HG02623 (cell line): ENCODE data around the gene L2HGDH.

Experiments used
- ATAC-seq: cut with Tn5 transposase; IDR thresholded peaks from one replicate; pipeline ENCODE4 v1.9.1; 2021; ENCODE audit warnings: moderate library complexity; ENCODE audit not compliant: unreplicated experiment

The L2HGDH gene

DNA sequence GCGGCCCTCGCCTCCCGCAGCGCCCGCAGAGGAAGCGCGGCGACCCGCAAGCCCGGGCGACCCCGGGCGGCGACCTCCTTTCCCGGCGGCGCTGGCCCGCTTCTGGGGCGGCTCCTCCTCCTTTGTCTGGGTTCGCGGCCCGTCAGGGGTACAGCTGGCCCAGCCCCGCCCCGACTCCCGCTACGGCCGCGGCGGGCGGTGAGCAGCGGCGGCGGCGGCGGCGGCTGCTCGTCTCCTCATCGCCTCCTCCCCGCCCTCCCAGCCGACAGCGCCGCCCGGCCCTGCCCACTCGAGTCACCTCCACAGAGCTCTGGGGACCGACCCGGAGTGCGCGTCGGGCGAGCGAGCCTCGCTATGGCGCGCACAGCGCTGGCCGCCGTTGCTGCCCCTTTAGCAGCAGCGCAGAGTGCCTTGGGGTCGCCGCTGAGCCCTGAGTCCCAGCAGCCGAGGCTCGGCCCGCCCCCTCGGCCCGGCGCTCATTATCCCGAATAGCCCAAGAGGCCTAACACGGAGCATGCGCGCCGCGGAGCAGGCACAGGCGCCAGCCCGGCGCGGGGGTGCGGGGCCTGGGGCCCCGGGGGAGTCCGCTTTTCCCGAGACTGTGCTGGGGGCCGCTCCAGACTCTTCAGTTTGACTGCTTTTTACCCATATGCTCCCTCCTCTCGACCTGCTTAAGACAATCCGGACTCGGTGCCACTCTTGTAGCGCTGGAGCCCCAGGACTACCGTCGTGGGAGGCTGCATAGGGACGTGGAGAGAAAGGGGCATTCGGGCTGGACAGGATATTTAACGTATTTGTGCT is 80.4 kb downstream of the L2HGDH start, which contains the start of gene SOS2:
SOS2 (minus strand) TSS at position 104 of the 801 bp plus-strand sequence. CDS start 295 bp downstream, outside the sequence.
- peak; percentile 85 for ATAC-seq

DNA sequence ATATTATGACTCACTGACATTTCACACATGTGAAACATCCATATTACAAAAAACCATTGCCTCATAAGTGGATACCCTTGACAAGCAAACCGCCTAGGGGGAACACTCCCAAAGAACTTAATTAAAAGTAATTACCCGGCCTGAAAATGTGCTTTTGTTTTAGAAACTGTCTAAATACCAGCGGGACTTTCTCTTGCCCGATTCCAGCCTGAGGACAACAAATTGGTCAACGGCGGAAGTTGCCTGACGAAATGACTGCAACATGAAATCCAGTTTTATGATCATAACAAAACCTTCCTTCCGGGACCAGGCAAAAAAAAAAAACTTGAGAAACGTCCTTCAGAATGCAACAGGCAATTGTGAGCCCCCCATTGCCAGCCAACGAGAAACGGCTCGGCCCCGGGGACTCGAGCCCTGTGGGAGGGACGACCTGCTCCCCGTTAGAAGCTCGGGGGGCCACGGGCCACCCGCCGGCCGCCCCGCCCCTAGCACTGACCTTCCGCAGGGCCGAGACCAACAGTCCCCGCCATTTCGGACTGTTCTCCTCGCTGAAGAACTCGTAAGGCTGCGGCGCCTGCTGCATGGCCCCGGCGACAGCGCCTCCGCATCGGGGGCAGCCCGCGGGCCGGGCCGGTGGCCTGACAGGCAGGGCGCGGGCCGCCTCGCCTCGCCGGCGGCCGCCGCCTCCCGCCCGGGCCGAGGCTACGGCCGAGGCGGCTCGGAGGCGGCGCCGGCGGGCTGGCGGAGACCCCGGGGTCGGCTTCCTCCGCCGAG is 81.1 kb downstream of the L2HGDH start:
- ATAC-seq: peak; percentile 30

DNA sequence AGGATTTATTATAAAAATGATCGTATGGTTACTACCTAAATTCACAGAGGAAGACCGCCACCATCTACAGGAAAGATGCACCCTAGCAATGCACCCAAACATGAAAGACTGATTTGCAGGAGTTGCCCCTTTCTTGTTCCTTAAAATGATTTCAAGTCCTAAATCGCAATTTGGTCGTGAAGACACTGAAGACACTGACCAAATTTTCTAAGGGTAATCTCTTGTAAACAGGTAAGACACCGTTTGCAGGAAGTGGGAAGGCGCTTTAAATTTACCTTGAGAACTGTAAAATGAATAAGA is 81.7 kb downstream of the L2HGDH start:
- ATAC-seq: no peak

DNA sequence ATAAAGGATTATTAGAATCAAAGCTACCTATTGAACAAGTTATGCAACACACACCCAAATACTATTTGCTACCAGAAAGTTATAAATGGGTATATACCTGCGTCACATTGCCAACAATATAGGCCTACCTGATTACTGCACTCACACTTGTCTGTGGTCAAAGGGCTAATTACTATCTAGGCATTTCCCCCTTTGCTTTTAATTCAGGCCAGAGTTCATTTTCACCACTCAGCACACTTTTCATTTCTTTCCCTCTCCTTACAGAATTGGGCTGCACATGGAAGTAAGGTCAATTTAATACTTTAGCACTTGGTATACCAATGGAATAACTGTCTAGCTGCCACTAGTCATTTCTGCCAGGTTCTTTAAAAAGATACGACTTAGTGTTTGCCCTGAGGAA is 82.3 kb downstream of the L2HGDH start:
- no peak for ATAC-seq

DNA sequence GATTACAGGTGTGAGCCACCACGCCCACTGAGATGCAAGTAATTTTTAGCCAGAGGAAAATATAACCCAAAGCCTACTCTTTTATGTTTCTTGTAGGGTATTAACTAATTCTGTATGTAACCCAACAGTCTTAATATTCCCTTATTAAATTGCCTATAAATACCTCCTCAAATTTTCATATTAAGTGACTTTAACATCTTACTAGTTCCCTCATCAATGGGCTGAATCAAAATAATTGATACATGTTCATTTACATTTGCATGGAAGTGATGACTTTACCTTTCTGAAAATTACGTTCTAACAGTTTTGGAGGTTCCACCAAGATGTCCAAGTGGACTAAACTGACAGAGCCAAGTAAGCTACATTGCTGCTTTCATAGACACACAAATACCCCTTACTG is 83.7 kb downstream of the L2HGDH start:
- no peak for ATAC-seq

DNA sequence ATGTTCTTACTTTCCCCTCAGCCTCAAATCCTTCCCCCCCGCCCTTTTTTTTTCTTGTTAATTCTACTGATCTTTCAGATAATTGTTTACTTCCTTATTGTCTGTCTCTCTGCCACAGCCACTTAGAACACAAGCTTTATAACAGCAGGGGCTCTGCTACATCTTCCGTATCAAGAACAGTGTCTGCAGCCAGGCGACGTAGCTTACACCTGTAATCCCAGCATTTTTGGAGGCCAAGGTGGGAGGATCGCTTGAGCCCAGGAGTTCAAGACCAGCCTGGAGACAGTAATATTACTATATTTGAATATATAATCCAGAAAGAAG is 86.1 kb downstream of the L2HGDH start:
- ATAC-seq: no peak

DNA sequence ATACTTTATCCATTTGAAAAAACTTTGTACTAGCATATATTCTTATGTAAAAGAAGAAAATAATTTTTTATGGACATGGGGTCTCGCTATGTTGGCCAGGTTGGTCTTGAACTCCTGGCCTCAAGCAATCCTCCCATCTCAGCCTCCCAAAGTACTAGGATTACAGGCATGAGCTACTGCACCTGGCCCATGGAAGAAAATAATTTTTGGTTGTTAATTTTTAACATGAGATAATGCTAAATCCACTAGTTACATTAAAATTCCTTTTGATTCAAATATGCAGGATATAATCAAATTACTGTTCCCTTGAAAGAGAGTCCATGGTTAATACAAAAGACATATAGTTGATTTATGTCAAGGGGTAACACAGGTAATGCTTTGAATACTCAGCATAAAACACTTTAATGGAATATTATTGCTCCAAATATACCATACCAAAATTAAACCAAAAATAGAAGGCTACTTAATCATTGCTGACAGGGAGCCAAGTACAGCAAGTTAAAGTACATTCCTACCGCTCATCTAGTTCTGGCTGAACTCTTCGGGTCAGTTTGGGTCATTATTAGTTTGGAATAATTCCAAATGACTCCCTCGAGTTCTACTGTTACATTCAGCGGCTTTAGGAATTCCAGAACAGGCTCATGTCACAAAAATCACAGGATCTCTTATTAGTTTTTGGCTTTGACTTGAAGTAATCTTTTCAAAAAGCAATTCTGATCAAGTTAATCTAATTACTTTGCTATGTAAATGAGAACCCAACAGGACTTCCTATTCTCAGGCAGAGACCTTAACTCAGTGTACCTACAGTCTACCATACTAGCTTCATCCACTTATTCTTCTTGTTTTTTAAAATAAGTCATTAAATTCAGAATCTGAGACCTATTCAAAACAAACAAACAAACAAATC is 86.7 kb downstream of the L2HGDH start:
- ATAC-seq: no peak

DNA sequence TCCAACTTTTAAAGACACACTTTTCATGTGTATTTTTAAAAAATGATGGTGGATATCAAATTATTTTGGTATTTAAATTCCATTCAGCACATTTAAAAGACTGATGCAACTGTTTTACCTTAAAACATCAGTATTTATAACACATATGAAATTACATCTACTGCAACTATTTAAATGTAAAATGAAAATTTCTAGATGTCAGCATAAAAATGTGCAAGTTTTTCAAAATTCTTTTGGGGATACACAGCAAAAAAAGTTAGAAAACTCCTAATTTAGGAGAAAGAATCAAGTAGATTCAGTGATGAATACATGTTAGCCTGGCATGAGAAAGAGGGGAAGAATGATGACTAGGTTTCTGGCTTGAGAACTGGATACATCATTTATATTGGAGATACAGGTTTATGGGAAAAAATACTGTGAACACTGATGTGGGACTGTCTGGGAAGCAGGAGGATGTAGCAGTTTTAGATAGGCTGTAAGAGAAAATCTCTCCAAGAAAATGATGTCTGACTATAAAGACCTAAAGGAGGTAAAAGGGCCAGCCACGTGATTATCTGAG is 89.9 kb downstream of the L2HGDH start:
- no peak for ATAC-seq

DNA sequence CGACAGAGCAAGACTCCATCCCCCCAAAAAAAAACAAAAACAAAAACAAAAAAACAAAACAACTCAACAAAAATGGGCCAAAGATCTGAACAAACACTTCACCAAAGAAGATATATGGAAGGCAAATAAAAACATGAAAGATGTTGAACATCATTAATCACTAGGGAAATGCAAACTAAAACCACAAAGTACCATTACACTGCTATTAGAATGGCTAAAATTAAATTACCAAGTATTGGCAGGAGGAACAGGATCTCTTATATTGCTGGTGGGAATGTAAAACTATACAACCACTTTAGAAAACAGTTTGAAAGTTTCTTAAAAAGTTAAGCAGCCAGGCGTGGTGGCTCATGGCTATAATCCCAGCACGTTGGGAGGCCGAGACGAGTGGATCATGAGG is 93.5 kb downstream of the L2HGDH start:
- ATAC-seq: no peak

DNA sequence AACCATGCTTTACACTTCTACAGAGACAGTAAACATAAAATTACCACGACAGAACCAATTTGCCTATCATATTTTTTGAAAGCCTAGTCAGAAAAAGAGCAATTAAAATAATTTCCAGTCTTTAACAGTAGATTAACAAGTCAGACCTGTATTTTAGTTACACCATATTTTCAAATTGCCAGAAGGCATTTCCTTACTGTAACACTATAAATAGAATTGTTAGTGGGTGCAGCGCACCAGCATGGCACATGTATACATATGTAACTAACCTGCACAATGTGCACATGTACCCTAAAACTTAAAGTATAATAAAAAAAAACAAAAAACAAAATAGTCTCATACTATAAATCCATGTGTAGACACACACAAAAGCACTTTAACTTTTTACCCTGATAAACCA is 96.6 kb downstream of the L2HGDH start:
- ATAC-seq: no peak

DNA sequence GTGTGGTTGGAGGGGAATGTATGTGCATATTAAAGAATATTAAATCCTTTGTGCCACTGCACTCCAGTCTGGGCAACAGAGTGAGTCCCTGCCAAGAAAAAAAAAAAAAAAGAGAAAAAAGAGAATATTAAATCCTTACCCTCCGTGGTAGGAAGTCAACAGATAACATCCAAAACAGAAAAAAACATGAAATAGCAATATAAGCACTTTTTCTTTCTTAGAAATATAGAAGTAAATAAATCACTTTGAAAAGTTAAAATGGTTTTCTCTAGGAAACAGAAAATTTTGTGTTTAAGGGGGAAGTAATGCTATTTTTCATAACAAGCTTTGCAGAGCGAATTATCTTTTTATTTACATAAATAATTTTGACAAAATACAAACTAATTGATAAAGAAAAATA is 98.2 kb downstream of the L2HGDH start:
- no peak for ATAC-seq

DNA sequence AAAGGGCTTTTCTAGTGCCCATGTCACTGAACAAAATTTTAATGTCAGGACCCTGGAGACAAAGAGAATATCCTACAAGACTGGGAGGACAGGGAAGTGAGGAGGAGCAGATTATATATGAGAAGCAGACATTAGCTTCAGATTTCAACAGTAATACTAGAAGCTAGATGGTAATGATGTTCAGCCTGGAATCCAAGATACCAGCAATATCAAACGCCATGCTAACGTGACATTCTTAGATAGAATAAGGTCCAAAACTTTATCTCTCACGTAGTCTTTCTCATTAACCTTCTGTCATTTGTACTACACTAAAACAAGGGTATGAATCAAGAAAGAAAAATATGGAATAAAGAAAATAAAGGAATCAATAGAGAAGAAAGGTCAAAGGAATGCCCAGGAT is 99.3 kb downstream of the L2HGDH start:
- ATAC-seq: no peak

DNA sequence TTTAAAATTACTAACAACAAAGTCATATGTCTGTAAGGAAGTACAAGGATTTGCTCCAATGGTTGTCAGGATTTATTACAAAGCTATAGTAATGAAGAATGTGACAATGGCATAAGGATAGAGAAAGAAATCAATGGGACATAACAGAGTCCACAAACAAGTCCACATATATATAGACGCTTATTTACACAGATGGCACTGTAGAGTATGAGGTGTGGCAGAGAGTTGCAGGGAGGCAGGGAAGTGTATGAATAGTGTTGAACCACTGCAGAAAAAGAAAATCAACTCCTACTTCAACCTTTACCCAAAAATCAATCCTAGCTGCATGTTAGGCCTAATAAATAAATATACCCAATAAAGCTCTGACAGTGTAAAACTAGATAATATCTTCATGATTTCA is 102.0 kb downstream of the L2HGDH start:
- no peak for ATAC-seq

DNA sequence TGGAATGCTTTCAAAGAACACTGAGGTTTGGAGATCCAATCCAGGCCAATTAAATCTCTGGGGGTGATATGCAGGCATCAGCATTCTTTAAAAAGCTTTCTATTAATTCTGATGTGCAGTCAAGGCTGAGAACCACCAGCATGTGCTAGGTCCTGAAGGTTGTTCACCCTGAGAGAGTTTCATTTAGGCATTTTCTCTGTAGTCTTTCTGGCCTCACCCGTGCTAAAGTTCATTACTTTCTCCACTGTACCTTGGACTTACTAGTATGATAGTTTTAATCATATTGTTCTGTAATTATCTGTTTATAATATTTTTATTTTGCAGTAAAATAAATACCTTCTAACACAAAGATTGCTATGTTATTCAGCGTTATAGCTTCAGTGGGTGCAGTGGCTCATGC is 113.5 kb downstream of the L2HGDH start:
- ATAC-seq: no peak

DNA sequence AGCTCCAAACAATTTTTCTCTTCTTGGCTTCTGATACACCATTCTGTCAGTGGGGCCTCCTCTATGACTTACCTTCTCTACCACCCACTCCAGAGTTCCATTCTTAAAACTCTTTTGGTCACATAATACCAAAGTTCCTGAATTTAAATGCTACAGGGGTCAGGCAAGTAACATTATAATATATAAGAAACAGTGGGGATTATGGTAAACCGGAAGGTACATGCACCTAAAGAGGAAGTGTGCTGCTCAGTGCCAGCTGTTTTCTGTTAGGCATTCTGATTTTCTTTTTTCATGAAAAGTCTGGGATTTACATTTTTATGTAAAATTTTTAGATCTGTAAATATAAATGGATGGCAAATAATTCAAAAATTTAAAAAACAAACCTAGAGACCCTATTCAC is 120.5 kb downstream of the L2HGDH start:
- ATAC-seq: no peak
